CD14-positive monocyte (primary cell): ENCODE measurements around the gene CLEC4M. TPM values are rescaled to one million over a fixed set of nuclear protein-coding genes. Genes with fewer than 3 reads are reported as not detected.

Experiments used
- DNase-seq, 3 donors: peaks; one replicate each; pipeline ENCODE4 v3.0.0-alpha.2; 2011 to 2022
- H2AFZ ChIP-seq: 2 replicates; pipeline ENCODE4 v1.6.0; 2012; ENCODE audit warnings: mild to moderate bottlenecking, low read depth, low read length, inconsistent platforms; ENCODE audit not compliant: insufficient read depth, poor library complexity, severe bottlenecking
- H3K27ac ChIP-seq, 2 donors: 1 replicate in 1 of 2; 2 replicates in 1 of 2; pipeline ENCODE4 v1.5.1; 2012 to 2013; ENCODE audit warnings: low read length in 2 of 2, control low read depth in 1 of 2, inconsistent platforms in 1 of 2, low read depth in 1 of 2, mild to moderate bottlenecking in 1 of 2
- H3K27me3 ChIP-seq, 2 donors: one replicate each; pipeline versions ENCODE4 v1.6.0 to v1.6.1; 2011 to 2013; ENCODE audit warnings: low read length in 2 of 2; ENCODE audit not compliant: control insufficient read depth in 2 of 2, insufficient read depth in 2 of 2
- H3K36me3 ChIP-seq, 2 donors: replicated peaks in 1 of 2; 1 replicate in 1 of 2; 2 replicates in 1 of 2; pipeline versions ENCODE4 v1.5.1 to v1.6.1; 2012 to 2013; ENCODE audit warnings: low read length in 2 of 2, control low read depth in 1 of 2, inconsistent platforms in 1 of 2, mild to moderate bottlenecking in 1 of 2; ENCODE audit not compliant: insufficient read depth in 2 of 2, control insufficient read depth in 1 of 2
- H3K4me1 ChIP-seq, 2 donors: 1 replicate in 1 of 2; 2 replicates in 1 of 2; pipeline versions ENCODE4 v1.5.1 to v1.6.1; 2012 to 2013; ENCODE audit warnings: low read length in 2 of 2, control low read depth in 1 of 2, inconsistent platforms in 1 of 2, mild to moderate bottlenecking in 1 of 2, moderate library complexity in 1 of 2; ENCODE audit not compliant: insufficient read depth in 2 of 2, control insufficient read depth in 1 of 2
- H3K4me2 ChIP-seq: replicated peaks from 2 replicates; pipeline ENCODE3; 2012; ENCODE audit warnings: low read length, moderate library complexity, mild to moderate bottlenecking; ENCODE audit not compliant: poor library complexity, severe bottlenecking; ENCODE audit errors: extremely low read depth
- H3K4me3 ChIP-seq, 3 experiments: fragments of 200-600 bp in 1 of 3; sonication (generic) in 1 of 3; replicated peaks in 1 of 3; 1 replicate in 2 of 3; 2 replicates in 1 of 3; pipeline ENCODE4 v1.5.1; 2011 to 2013; ENCODE audit warnings: low read length in 3 of 3, mild to moderate bottlenecking in 3 of 3, control low read depth in 2 of 3, low read depth in 2 of 3, inconsistent platforms in 1 of 3, moderate library complexity in 1 of 3
- H3K79me2 ChIP-seq: 2 replicates; pipeline ENCODE4 v1.6.0; 2012; ENCODE audit warnings: mild to moderate bottlenecking, control low read depth, inconsistent platforms, low read length, moderate library complexity; ENCODE audit not compliant: insufficient read depth
- H3K9ac ChIP-seq: 2 replicates; pipeline ENCODE4 v1.6.0; 2017; ENCODE audit warnings: low read length, mild to moderate bottlenecking; ENCODE audit not compliant: insufficient read depth, poor library complexity, severe bottlenecking
- H3K9me3 ChIP-seq, 2 donors: replicated peaks in 1 of 2; 1 replicate in 1 of 2; 2 replicates in 1 of 2; pipeline versions ENCODE4 v1.5.1 to v1.6.1; 2012 to 2013; ENCODE audit warnings: low read length in 2 of 2, control low read depth in 1 of 2; ENCODE audit not compliant: control insufficient read depth in 1 of 2, insufficient read depth in 1 of 2
- H4K20me1 ChIP-seq: 2 replicates; pipeline ENCODE4 v1.6.0; 2012; ENCODE audit warnings: mild to moderate bottlenecking, low read length, control low read depth, moderate library complexity; ENCODE audit not compliant: insufficient read depth
- H3K27ac Mint-ChIP-seq, 7 donors: one replicate each; pipeline ENCODE4 v1.8.0; 2020; ENCODE audit warnings: mild to moderate bottlenecking in 7 of 7, mixed read lengths in 7 of 7, moderate library complexity in 6 of 7, inconsistent platforms in 2 of 7
- H3K27me3 Mint-ChIP-seq, 3 donors: one replicate each; pipeline ENCODE4 v1.8.0; 2021 to 2022; ENCODE audit warnings: low read depth in 3 of 3, mild to moderate bottlenecking in 3 of 3, mixed read lengths in 3 of 3, moderate library complexity in 3 of 3, inconsistent platforms in 1 of 3
- H3K36me3 Mint-ChIP-seq, 2 donors: one replicate each; pipeline ENCODE4 v1.8.0; 2020; ENCODE audit warnings: mixed read lengths in 2 of 2, inconsistent platforms in 1 of 2, mild to moderate bottlenecking in 1 of 2
- H3K4me1 Mint-ChIP-seq: one replicate; pipeline ENCODE4 v1.8.0; 2020; ENCODE audit warnings: mild to moderate bottlenecking, mixed read lengths
- H3K4me3 Mint-ChIP-seq, 2 donors: one replicate each; pipeline ENCODE4 v1.8.0; 2020; ENCODE audit warnings: mild to moderate bottlenecking in 2 of 2, mixed read lengths in 2 of 2, moderate library complexity in 1 of 2
- H3K9me3 Mint-ChIP-seq, 7 donors: one replicate each; pipeline ENCODE4 v1.8.0; 2020 to 2022; ENCODE audit warnings: mixed read lengths in 7 of 7, mild to moderate bottlenecking in 6 of 7, moderate library complexity in 6 of 7, inconsistent platforms in 2 of 7
- CTCF ChIP-seq: fragments of 200-600 bp; IDR thresholded peaks from one replicate; pipeline ENCODE4 v1.8.0; 2022; ENCODE audit warnings: antibody characterized with exemption, mild to moderate bottlenecking
- WGBS: methylation state at CpG from one replicate; pipeline ENCODE4 v1.1.5; 2013; ENCODE audit warnings: missing lambda C conversion rate; ENCODE audit not compliant: insufficient coverage; 5-methylcytosine and 5-hydroxymethylcytosine counted together
- intact Hi-C, 2 donors: fragments of 100-400 bp; cut with micrococcal nuclease; formaldehyde crosslinking; loops; one replicate each; pipeline versions ENCODE4 v1.15.0 to v1.15.1; 2023
- polyA plus RNA-seq, 3 donors: library from polyadenylated mRNA; depleted of rRNA in 1 of 3; unstranded in 2 of 3; stranded (reverse) in 1 of 3; fragments of 300-500 nt in 2 of 3; fragments of >200 nt in 1 of 3; fragmentation: Illumina TruSeq in 2 of 3; gene quantifications; 1 replicate in 2 of 3; 2 replicates in 1 of 3; pipeline ENCODE4 v1.2.3, GENCODE V29; 2012 to 2021

The CLEC4M gene
- polyA plus RNA-seq, 3 donors: not detected

GRCh38 chr19:7729831-7730285, 33.2 kb upstream of the CLEC4M start:
- Histone ChIP-seq H3K9ac (peak overlapping the region; percentile 51), H3K9me3 (no peaks in the 10 kb centered on the region), H3K27me3 (peaks cover 0 to 3% of the 10 kb centered on the region in 2 donors), H3K4me1 (peaks cover 41 to 59% of the 10 kb centered on the region in 2 donors), H3K4me3 (peak overlapping the region; percentile 1 to 71 (median 34)), H3K36me3 (no peaks in the 10 kb centered on the region), H2AFZ (peak overlapping the region; percentile 87), H3K79me2 (no peaks in the 10 kb centered on the region), H4K20me1 (no peaks in the 10 kb centered on the region), H3K27ac (peak overlapping the region; percentile 1 to 42), H3K4me2 (peak overlapping the region; percentile 83)
- Mint-ChIP-seq H3K4me1 (peaks cover 48% of the 10 kb centered on the region), H3K4me3 (peak overlapping the region; percentile 77 to 91), H3K9me3 (peaks cover 0 to 9% (median 1%) of the 10 kb centered on the region in 7 donors), H3K36me3 (peaks cover 0 to 13% of the 10 kb centered on the region in 2 donors), H3K27me3 (peaks cover 2 to 22% (median 16%) of the 10 kb centered on the region in 3 donors), H3K27ac (peak overlapping the region in 6 of 7 donors; percentile 63 to 89 (median 77))
- no peak for DNase-seq
- no peak for TF ChIP-seq CTCF
- 7% methylated on average over 34 of the region's 34 CpGs for WGBS
- intact Hi-C loops: no loop called here

GRCh38 chr19:7730286-7731217, 32.5 kb upstream of the CLEC4M start:
- H3K4me3 ChIP-seq: peak overlapping the region; percentile 1 to 71 (median 34)
- Mint-ChIP-seq H3K4me3 (peak overlapping the region; percentile 77 to 91), H3K4me1 (peaks cover 53% of the 10 kb centered on the region), H3K27ac (peak overlapping the region in 4 of 7 donors; percentile 71 to 89 (median 80)), H3K9me3 (peaks cover 0 to 9% (median 0%) of the 10 kb centered on the region in 7 donors), H3K27me3 (peaks cover 2 to 22% (median 16%) of the 10 kb centered on the region in 3 donors), H3K36me3 (peaks cover 0 to 13% of the 10 kb centered on the region in 2 donors)
- H3K36me3 ChIP-seq: no peaks in the 10 kb centered on the region
- peak overlapping the region; percentile 87 for H2AFZ ChIP-seq
- no peaks in the 10 kb centered on the region for H4K20me1 ChIP-seq
- H3K9ac ChIP-seq: peak overlapping the region; percentile 51
- no peaks in the 10 kb centered on the region for H3K9me3 ChIP-seq
- peak overlapping the region in 1 of 2 donors; percentile 8 for H3K27ac ChIP-seq
- peaks cover 0 to 3% of the 10 kb centered on the region in 2 donors for H3K27me3 ChIP-seq
- H3K4me2 ChIP-seq: peak overlapping the region; percentile 83
- 7% methylated on average over 64 of the region's 78 CpGs for WGBS
- no peak for TF ChIP-seq CTCF
- H3K79me2 ChIP-seq: no peaks in the 10 kb centered on the region
- DNase-seq: no peak
- peaks cover 45 to 63% of the 10 kb centered on the region in 2 donors for H3K4me1 ChIP-seq
- intact Hi-C loops: no loop called here
